GM19328 (cell line): ENCODE results near the gene TCEA3.

ENCODE experiments used
- ATAC-seq: cut with Tn5 transposase; IDR thresholded peaks from one replicate; pipeline ENCODE4 v1.9.1; 2021; ENCODE audit warnings: mild to moderate bottlenecking, moderate library complexity; ENCODE audit not compliant: unreplicated experiment

TCEA3 gene

GRCh38 chr1:23422241-23422877 is 2.2 kb downstream of the TCEA3 start:
- no peak for ATAC-seq

- ATAC-seq: no peak
These were observed 2.8 kb downstream of the TCEA3 start for GRCh38 chr1:23421753-23422240.

DNA sequence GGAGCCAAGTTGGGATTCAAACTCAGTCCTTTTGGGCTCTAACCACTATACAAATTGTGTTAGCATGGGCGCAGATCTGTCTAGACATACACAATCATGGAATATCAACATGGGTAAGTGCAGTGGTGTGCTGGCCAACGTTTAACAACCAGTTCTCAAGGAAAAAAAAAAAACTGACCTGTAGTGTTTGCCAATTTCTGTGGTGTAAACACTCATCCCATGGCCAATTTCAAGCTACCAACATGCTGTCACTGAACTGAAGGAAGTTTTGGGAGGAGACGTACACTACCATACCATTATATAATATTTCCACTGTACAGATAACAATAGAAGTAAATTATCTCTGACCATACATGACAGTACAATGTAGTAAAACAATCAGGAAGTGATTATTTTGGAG is 3.2 kb downstream of the TCEA3 start:
- no peak for ATAC-seq

- ATAC-seq: no peak
These were observed 3.8 kb downstream of the TCEA3 start for GRCh38 chr1:23420778-23421177.

- ATAC-seq: no peak
These were observed 5.4 kb downstream of the TCEA3 start for GRCh38 chr1:23419180-23419579.

- no peak for ATAC-seq
These were observed 7.0 kb downstream of the TCEA3 start for GRCh38 chr1:23417570-23417969.

DNA sequence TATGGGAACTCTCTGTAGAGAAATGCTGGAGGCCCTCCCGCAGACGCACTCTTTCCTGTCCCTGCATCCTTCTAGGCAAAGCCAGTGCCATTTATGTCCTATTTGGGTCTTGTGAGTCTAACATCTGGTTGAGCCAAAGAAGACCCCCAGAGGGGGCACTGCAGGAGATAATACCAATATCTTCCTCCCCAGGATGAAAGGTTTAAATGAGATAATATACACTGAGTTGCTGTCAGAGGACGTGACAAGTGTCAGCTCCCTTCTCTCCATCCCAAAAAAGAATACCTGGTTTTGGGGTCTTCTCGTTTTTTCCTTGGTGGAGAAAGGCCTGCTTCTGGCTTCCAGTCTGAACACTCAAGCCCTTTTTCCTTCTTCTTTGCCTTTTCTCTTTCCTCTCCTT is 7.6 kb downstream of the TCEA3 start:
- ATAC-seq: no peak

DNA sequence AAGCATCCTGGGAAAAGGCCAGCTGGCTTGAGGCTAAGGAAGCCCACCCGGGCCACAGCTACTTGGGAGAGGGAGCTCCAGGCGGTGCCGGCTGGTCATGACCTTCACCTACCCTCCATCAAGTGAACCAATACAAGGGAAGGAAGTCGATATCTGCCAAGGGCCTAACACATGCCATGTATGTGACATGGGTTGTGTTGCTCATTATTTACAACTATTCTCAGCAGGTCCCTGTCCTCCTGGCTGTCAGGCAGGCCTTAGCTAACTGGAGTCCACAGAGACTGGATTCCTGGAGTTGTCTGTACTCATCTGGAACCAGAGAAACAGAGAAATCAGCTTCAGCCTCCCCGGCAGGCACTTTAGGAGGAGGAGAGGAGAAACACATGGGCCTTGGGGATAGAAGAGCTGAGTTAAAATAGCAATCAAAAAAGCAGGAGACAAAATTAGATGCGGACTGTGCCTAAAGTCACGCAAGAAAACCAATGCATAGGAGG is 15.7 kb downstream of the TCEA3 start:
- no peak for ATAC-seq

GRCh38 chr1:23407016-23407630 is 17.4 kb downstream of the TCEA3 start:
- no peak for ATAC-seq

- ATAC-seq: no peak
These were observed 18.6 kb downstream of the TCEA3 start for GRCh38 chr1:23405946-23406345.

DNA sequence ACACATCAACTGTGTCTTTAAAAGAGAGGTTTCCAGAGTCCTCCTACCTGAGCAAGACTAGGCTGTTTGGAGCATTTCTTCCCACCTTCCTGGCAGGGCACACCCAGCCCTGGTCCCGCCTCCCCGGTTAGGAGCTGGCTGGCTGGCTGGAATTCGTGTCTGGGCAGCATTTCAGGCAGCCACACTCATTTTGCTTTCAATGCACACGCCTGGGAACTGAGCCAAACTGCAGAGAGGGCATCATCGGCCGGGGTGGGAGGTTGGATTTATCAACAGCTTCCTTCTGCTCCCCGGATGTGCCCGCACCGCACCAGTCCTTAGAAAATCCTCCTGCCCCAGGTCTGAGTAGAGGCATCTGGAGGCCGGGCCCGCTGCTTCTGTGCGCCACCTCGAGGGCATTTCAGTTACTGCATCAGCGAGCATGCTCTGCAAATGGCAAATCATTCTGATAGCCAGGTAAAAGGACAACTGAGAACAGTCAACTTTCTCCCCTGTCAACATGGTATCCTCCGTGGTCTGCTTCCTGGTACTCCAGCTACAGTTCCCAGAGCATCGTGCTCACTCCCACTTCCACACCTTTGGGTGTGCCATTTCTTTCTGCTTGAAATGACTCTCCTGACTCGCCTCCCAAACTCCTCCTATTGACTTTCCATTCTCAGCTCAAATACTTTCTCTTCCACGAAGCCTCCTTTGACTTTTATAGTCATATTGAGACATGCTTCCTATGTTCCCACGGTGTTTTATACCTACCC is 20.6 kb downstream of the TCEA3 start:
- no peak for ATAC-seq

- ATAC-seq: no peak
These were observed 21.2 kb downstream of the TCEA3 start for GRCh38 chr1:23403355-23403734.

- no peak for ATAC-seq
These were observed 21.6 kb downstream of the TCEA3 start for GRCh38 chr1:23403038-23403336.

DNA sequence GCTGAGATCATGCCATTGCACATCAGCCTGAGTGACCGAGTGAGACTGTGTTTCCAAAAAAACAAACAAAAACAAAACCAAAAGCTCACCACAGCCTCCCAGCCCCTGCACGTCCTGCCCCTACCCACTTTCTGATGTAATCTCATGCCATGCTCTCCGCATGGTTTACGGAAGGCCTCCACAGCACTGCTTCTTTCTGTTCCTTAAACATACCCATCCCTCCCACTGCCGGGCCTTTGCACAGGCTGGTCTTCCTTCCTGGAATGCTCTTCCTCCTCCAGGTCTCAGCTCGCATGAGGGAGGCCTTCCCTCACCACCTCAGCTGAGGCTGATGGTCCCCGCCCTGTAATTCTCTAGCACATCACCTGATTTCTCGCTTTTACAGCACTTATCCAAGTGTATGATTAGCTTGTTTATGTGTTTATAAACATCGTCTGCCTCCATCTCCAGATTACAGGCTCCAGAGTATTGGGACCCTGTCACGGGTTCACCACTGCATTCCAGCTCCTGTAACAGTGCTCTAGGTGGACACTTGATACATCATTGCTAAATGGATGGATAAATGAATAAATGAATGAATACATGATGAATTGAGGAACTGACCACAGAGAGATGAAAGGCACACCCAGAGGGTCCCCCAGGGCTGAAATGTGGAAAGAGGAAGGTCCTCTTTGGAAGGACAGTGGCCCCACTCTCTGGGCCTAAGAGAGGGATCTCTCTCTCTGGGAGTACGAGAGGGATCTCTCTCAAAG is 22.1 kb downstream of the TCEA3 start:
- no peak for ATAC-seq

GRCh38 chr1:23401313-23401712 is 23.2 kb downstream of the TCEA3 start:
- no peak for ATAC-seq

DNA sequence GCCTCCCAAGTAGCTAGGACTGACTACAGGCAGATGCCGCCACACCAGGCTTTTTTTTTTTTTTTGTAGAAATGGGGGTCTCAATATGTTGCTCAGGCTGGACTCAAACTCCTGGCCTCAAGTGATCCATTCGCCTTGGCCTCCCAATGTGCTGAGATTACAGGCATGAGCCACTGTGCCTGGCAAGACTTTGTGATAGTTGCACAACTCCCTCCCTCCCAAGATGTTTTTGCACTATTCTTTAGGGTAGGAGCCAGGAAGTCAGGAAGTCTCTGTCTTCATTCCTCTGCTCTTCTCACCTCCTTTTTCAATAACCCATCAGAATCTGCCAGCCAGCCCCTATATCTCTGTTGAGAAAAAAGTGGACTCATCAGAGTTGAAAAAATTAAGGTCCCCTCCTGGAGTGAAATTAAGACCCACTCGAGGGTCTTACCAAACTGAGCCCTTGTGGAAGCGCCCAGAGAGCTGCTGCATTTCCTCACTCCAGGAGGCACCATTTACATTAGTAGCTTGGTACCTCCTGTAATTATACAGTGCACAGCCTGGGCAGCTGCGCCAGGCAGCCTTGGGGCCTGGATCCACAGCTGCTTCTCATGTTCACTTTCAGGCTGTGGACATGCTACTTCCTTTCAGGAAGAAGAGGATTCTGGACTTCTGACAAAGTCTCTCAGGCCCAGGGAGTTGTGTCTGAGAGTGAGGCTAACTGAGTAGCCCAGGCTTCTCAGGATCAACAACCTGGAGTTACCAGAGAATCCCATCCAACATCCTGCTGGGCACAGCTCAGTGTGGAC is 24.0 kb downstream of the TCEA3 start:
- ATAC-seq: no peak

DNA sequence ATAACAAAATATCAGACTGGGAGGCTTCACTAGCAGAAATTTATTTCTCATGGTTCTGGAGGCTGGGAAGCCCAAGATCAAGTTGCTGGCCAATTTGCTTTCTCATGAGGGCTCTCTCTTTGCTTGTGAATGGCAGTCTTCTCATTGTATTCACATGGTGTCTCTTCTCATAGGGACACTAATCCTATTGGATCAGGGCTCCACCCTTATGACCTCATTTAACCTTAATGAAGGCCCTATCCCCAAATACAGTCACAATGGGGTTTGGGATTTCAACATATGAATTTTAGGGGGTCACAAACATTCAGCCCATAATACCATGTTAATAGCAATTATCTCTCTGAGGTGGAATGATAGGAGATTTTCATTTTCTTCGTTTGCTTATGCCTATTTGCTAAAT is 25.3 kb downstream of the TCEA3 start:
- ATAC-seq: no peak

GRCh38 chr1:23397908-23398307 is 26.6 kb downstream of the TCEA3 start:
- ATAC-seq: no peak

GRCh38 chr1:23396380-23396779 is 28.2 kb downstream of the TCEA3 start:
- ATAC-seq: no peak

DNA sequence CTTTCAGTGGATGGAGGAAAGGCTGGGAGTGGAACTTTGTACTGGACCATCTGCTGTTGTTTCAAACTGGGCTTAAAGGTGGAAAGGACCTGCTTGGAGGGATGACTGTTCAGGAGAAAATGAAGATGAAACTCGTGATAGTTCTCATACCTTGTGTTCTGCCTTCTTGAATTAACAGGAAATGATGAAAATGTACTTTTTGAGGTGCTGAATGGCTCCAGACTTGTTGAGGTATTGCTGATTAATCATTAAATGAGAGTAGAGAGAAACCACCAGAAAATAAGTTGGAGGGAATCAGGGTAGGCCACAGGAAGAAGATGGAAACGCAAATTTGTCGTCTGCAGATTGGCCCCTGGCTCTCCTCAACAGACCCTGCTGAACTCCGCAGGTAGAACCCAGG is 28.7 kb downstream of the TCEA3 start:
- ATAC-seq: no peak
